T-helper 1 cell treated with Interleukin-12 subunit alpha and Interleukin-12 subunit beta and Interleukin-4 antibody, amounts not matched to agents 30 ng/mL and 1 ng/mL, for 36 hours (primary cell): Measurements from ENCODE around the gene TOM1. TPM values are rescaled to one million over a fixed set of nuclear protein-coding genes. Genes with fewer than 3 reads are reported as not detected.

Experiments used
- intact Hi-C: fragments of 100-400 bp; cut with micrococcal nuclease; formaldehyde crosslinking; loops from one replicate; pipeline ENCODE4 v1.15.1; 2024
- total RNA-seq: library from RNA; stranded (reverse); gene quantifications from 2 replicates; pipeline ENCODE4 v1.2.3, GENCODE V29; 2022

The TOM1 gene
- total RNA-seq, 1 donor from 2014 or later, result 38.3 TPM

GRCh38 chr22:35306350-35306967, 6.8 kb downstream of the TOM1 start:
- intact Hi-C loops, result no loop called here

GRCh38 chr22:35307372-35307771, 7.7 kb downstream of the TOM1 start:
- intact Hi-C loops, result no loop called here

- intact Hi-C loops, result no loop called here
These were observed 8.2 kb downstream of the TOM1 start for GRCh38 chr22:35307892-35308291.

- intact Hi-C loops, result no loop called here
These were observed 8.9 kb downstream of the TOM1 start for GRCh38 chr22:35308480-35309021.

- intact Hi-C loops, result no loop called here
These were observed 11.2 kb downstream of the TOM1 start for GRCh38 chr22:35310556-35311550.

GRCh38 chr22:35311551-35311999, 11.9 kb downstream of the TOM1 start:
- intact Hi-C loops, result no loop called here

- intact Hi-C loops, result no loop called here
These were observed 12.7 kb downstream of the TOM1 start for GRCh38 chr22:35312198-35313059.

- intact Hi-C loops, result no loop called here
These were observed 13.8 kb downstream of the TOM1 start for GRCh38 chr22:35313311-35314121.

GRCh38 chr22:35314161-35314942, 14.7 kb downstream of the TOM1 start:
- intact Hi-C loops, result no loop called here

- intact Hi-C loops, result no loop called here
These were observed 15.6 kb downstream of the TOM1 start for GRCh38 chr22:35315141-35315854.

GRCh38 chr22:35315855-35316745, 16.4 kb downstream of the TOM1 start:
- intact Hi-C loops, result no loop called here

- intact Hi-C loops, result no loop called here
These were observed 17.1 kb downstream of the TOM1 start for GRCh38 chr22:35316751-35317150.

GRCh38 chr22:35317680-35318290, 18.1 kb downstream of the TOM1 start:
- intact Hi-C loops, result no loop called here

- intact Hi-C loops, result no loop called here
These were observed 18.9 kb downstream of the TOM1 start for GRCh38 chr22:35318346-35319215.

GRCh38 chr22:35319244-35319985, 19.7 kb downstream of the TOM1 start:
- intact Hi-C loops, result no loop called here

- intact Hi-C loops, result no loop called here
These were observed 22.4 kb downstream of the TOM1 start for GRCh38 chr22:35322126-35322525.
